COLO829 (cell line): ENCODE results near the gene SANBR.
A peak's percentile ranks its signal among the peaks of the same experiment; 100 is the strongest.
"Not testable (repeated sequence)": the region's sequence is repeated elsewhere in the genome, so short reads cannot be mapped to it uniquely, and the experiment has no call there.

Experiments used
- DNase-seq: peaks from one replicate; pipeline ENCODE4 v3.0.0; 2012; ENCODE audit warnings: low spot score

Gene SANBR

DNA sequence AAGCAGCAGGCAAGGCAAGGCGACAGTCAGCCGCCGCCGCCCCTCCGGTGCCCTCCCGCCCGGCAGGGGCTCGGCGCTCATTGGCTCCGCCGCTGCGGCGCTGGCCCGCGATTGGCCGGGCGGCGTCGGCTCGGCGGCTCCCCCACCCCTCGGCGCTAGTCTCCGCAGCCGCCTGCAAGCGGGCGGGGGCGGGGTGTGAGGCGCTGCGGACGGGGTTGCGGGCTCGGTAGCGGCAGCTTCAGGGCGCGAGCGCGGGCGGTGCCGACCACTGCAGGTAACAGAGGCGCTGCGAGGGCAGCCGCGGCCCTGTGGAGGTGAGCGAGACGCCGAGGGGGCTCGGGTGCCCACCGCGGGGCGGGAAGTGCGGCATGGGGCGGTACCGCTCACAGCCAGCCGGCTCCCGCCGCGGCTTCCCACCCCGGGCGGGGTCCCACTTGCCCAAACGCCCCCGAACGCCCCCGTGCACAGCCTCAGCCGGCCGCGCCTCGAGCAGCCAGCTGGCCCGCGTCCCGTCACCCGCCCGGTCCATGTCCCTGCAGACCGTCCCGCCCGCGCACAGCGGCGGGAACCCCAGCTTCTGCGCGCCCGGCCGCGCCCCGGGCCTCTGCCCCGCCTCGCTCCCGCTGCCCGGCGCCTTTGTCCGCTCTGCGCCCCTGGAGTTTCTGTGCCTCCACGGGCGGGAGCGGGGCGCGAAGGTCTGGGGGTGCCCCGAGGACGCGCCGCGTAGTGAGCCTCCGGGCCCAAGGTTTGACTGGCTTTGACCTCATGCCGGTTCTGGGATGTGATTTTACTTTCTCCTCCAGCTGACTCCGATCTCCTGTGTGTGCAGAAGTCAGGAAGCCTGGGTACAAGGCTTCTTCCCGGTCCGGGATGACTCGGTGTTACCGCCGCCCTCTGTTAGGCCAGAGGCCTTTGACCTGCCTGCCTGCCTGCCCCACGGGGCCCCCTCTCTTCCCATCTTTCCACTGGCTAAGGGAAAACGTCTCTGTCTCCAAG, at the start of gene SANBR:
Gene SANBR, plus strand, starts transcription at position 158 of the 996 bp plus-strand sequence. CDS start 4,480 bp downstream, outside the sequence.
- DNase-seq = peak; percentile 51

DNA sequence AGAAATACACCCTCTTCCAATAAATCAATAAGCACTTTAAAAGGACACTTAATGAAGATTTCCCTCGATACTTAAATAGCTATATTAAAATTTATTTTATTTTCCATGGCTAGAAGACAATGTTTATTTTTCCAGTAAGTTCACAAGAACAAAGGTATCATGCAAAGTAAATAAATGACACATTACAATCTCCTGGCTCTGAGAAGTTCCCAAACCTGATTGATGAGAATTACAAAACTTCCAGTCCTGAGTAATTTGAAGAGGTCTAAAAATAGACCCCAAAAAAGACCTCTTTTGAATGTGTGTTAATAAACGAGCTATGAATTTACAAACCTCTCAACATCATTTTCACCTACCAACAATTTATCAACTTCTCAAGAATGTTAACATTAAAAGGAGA, 49.7 kb upstream of the SANBR start:
- no peak for DNase-seq

DNA sequence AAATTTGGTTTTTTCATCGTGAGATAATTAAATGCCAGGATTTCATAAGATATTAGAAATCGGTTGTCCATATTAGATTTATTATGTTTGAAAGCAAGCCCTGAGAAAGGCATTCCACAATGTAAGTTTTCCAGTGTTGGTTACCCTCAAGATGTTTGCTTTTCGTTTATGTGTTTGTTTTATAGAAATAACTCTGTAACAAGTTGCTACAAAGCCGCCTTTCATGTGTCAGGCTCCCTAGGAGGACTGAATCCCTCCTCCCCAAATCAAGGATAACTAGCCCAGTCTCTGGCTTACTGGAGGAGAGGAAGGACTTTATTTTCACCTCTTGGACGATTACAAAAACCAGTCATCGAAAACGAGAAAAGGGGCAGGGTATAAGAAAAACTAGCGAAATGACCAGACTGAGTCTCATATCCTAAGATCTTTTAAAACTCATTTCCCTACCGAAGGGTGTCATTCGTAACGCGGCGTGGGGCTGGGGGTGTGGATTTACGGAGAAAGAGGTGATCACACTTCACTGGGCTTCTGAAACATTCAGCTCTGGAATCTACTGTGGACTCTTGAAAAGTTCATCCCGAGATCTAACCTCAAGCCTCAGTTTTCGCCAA, 49.2 kb upstream of the SANBR start:
- no peak for DNase-seq

DNA sequence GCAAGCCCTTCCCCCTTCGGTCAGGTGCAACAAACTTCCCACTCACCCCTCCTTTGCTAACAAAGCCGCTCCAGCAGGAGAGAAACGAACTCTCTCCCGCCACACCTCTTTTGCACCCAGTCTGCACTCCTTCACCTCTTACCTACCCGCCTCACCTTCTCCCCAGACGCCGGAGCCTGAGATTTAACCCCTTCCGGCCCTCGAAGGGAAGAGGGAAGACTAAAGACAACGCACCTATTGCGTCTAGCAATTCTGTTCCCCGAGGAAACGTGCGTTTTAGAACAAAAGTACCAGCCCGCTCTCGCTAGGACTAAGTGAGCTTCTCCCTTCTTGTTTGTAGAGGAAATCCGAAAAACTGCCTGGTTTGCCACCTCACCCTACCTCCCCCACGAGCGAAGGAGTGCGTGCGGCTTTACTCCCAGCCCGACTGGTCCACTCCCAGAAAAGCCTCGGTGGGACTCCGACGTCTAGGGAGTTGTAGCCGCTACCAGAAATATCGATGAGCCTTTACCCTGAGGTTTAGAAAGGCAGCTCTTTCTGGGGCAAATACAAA, 48.6 kb upstream of the SANBR start:
- DNase-seq = peak; percentile 64

DNA sequence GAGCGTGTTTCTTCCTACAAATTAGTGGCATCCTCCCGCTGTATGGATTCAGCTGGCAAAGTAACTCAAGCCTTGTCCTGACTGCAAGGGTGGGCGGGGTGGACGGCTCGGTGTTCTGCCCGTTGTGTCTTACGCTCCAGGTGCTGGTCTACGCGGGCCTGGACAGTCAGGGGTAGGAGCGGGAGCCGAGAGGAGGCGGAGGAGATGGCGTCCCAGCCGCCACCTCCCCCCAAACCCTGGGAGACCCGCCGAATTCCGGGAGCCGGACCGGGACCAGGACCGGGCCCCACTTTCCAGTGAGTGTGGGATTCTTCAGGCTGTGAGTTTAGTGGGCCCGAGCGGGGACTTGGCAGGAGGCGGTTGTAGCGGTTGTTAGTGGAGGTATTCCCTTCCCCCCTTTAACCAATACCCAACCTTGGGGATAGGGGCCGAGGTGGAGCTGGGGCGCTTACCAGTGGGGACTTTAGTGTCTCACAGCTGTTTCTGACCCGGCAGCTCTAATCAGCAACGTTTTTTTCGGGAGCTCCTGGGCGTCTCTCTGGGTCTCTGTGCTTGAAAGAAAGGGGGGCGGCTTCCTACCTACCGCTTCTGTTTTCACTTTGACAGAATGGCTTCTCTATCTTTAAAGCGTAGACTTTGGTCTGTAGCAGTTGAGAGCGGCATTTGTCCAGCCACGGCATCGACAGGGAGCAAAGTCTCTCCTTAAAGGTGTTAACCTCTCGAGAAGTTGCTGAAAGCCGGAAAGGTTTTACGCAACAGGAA, 47.9 kb upstream of the SANBR start, which contains the start of the genes PEX13 and PUS10:
Gene PEX13, plus strand, starts transcription at position 165 of the 762 bp plus-strand sequence. Its CDS starts 40 bp downstream, at position 205.
Gene PUS10, minus strand, starts transcription at position 700 of the 762 bp plus-strand sequence. CDS start 6,365 bp downstream, outside the sequence.
- DNase-seq = peak; percentile 67

DNA sequence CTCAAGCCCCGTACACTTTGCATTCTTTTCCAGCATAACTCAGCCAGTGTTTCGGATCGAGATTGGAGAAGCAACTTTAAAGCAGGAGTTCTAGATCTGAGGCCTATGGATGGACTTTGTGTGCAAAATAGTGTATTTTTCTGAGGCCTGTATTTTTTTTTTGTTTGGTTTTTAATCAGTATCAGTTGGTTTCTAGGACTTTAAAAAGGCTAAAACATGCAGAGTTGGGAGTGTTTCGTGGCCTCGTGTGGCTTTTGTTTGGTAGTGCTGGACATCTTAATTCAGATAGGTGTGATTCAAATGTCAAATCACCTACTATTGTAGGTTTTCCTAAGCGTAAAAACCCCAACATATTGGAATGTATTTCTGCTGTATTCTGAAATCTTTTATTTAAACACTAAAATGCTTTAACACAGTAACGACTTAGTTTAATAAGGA, 47.3 kb upstream of the SANBR start:
- DNase-seq = peak; percentile 28

DNA sequence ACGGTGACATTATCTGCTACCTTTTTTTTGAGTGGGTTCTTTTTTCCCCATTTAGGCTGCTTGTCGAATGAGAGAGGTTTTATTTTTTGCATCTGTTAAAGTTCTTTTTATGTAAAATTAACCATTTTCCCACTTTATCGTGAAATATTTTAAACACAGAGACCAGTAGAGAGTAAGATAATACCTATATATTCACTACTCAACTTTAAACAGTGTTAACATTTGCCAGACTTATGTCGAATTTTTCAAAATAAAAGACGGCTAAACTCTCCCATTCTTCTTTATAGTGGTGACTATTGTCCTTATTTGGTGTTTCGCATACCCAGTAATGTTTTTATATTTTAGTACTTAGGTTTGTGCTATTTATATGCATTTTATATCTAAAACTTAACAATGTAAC, 46.9 kb upstream of the SANBR start:
- DNase-seq = no peak

DNA sequence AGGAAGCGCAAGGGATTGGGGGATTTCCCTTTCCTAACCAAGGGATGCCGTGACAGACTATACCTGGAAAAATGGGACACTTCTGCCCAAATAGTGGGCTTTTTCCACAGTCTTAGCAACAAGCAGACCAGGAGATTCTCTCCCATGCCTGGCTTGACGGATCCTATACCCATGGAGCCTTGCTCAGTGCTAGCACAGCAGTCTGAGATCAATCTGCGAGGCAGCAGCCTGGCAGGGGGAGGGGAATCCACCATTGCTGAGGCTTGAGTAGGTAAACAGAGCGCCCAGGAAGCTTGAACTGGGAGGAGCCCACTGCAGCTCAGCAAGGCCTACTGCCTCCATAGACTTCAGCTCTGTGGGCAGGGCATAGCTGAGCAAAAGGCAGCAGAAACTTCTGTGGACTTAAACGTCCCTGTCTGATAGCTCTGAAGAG, 44.4 kb upstream of the SANBR start:
- no peak for DNase-seq

DNA sequence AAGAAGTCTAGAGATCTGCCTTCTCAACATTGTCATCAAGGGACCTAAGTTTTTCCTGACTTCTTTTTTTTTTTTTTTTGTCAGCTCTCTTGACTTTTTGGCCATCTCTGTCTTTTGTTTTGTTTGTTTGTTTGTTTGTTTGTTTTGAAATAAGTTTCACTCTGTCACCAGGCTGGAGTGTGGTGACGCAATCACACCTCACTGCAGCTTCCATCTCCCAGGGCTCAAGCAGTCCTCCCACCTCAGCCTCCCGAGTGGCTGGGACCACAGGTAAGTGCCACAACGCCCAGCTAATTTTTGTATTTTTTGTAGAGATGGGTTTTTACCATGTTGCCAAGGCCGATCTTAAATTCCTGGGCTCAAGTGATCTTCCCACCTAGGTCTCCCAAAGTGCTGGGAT, 42.0 kb upstream of the SANBR start:
- no peak for DNase-seq

DNA sequence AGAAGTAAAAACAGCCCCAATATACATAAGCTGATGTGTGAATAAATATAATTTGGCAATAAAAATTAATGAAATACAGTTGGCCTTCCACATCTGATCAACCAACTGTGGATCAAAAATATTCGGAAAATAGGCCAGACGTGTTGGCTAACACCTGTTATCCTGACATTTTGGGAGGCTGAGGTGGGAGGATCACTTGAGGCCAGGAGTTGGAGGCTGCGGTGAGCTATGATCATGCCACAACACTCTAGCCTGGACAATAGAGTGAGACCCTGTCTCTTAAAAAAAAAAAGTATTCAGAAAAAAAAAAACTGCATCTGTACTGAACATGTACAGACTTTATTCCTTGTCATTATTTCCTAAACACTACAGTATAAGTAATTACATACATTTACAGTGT, 36.1 kb upstream of the SANBR start:
- no peak for DNase-seq

DNA sequence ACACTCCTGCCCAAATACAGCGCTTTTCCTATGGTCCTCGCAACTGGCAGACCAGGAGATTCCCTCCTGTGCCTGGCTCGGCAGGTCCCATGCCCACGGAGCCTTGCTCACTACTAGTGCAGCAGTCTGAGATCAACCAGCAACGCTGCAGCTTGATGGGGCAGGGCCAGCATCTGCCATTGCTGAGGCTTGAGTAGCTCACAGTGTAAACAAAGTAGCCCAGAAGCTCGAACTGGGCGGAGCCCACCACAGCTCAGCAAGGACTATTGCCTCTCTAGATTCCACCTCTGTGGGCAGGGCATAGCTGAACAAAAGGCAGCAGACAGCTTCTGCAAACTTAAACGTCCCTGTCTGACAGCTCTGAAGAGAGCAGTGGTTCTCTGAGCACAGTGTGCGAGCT, 31.1 kb upstream of the SANBR start:
- not testable (repeated sequence) for DNase-seq

DNA sequence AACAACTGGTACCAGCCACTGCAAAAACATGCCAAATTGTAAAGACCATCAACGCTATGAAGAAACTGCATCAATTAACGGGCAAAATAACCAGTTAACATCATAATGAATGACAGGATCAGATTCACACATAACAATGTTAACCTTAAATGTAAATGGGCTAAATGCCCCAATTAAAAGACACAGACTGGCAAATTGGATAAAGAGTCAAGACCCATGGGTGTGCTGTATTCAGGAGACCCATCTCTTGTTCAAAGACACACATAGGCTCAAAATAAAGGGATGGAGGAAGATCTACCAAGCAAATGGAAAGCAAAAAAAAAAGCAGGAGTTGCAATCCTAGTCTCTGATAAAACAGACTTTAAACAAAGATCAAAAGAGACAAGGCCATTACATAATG, 29.0 kb upstream of the SANBR start:
- DNase-seq = not testable (repeated sequence)

DNA sequence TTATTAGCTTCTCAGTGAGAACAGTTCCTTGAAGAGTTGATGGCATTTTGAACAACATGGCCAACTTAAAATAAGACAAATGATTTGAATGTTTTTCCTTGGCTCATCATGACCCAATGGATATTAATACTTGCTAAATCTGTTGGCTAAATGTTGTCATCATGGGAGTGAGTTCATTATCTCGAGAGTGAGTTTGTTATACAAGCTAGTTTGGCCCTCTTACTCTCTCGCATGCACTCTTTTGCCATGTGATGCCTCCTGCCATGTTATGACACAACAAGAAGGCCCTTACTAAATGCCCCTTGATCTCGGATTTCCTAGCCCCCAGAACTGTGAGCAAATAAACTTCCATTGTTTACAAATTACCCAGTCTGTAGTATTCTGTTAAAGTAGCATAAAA, 22.9 kb upstream of the SANBR start:
- DNase-seq = no peak

DNA sequence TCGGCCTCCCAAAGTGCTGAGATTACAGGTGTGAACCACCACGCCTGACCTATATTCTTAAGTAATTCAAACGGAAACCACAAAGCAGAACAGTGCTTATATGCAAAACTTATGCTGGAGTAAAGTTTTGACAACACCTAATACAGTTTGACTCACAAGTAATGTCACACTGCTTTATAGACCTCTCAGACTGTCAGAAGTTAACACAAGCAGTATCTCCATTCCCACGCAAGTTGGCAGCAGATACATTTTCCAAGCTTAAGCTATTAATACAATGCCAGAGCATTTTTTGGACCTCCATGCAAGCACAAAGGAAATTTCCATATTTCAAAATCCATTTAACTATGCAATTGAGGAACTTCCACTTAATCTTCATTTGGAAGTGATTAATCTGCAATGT, 21.0 kb upstream of the SANBR start:
- no peak for DNase-seq

DNA sequence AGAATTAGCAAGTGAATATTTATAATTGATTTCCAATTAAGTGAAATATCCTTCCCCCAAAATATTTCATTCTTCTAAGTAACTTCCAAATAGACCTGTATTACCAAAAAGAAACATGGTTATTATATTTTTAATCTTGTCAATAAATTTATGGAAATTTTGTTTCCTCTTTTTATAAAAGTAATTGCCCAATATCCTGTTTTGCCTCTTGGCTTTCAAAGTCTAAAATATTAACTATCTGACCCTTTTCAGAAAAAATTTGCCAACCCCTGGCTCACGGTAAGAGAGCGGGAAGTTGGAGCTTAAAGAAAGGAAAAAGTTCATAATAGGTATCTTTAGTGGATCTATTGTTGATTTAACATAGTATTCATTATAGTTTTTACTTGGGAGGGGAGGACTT, 20.4 kb upstream of the SANBR start:
- DNase-seq = no peak

DNA sequence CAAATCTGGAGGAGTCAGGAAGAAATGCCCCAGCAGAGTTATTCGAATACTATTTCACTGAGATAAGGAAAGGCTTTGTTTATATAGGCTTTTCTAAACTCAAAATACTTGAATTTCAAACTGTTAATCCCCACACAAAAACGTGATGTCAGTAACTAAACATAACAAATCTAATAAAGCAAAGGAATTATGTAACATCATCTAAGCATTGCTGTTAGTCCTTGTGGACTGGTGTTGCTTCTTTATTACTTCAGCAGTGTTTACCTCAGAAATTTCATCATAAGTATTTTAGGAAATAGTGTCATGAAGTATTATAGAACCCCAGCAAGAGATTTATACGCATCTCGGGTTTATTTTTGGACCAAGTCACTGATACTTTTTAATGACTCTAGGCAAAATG, 19.7 kb upstream of the SANBR start:
- no peak for DNase-seq

DNA sequence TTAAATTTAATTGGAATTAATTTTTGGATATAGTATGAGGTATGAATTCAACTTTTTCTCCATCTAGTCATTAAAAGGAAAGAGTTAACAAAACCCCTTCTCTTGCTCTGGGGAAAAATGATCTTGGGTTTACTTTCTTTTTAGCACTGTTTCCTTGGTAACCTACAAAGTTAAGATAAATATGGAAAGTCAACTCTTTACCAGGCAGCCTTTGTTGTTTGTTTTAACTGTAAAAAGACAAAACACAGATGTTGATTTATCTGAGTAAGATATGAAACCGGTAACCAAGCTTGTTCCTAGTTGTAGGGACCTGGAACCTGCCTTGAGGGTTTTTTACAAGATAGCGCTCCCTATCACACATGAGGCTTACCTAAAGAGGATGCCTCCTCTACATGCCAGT, 10.1 kb upstream of the SANBR start:
- DNase-seq = no peak

DNA sequence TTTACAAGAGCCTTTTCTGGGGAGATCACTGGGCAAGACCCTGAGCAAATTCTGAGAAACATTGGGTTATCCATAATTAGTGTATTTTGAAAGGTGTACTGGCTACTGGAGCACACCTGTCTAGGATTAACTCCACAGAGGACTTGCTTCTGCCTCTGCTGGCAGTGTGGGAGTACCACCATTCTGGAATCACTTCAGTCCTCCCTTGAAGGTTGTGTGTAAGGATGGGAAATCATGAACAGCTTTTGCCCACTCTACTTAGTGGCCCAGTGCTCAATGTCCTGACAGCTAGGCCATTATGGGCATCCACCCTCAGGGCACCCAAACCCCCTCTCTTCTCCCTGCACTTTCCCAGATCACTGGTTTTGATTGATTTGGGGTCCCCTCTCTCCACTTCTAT, 8.1 kb upstream of the SANBR start:
- DNase-seq = no peak

DNA sequence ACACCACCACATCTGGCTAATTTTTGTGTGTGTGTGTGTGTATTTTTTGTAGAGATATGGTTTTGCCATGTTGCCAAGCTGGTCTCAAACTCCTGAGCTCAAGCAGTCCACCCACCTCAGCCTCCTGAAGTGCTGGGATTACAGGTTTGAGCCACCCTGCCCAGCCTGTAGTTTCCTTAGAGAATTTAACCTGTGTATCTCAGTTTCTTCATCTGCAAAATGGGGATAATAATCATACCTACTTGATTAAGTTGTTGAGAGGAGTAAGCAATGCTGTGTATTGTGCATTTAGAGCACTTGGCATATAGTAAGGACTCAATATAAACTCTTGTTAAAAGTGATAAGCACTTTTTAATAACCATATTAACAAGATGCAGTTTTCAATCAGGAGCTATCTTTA, 6.3 kb upstream of the SANBR start:
- no peak for DNase-seq

DNA sequence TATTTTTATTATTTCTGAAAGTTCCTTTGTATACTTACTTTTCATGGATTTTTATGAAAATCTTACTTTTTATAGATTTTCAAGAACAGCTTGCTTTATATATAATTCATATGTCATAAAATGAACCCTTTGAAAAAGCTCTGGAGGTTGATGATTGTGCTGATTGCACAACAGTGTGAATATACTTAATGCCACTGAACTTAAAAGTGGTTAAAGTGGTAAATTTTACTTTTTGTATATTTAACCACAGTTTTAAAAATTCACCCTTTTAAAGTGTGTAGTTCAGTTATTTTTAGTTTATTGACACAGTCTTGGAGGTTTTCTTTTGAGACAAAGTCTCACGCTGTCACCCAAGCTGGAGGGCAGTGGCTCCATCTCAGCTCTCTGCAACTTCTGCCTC, 8.4 kb downstream of the SANBR start:
- no peak for DNase-seq

DNA sequence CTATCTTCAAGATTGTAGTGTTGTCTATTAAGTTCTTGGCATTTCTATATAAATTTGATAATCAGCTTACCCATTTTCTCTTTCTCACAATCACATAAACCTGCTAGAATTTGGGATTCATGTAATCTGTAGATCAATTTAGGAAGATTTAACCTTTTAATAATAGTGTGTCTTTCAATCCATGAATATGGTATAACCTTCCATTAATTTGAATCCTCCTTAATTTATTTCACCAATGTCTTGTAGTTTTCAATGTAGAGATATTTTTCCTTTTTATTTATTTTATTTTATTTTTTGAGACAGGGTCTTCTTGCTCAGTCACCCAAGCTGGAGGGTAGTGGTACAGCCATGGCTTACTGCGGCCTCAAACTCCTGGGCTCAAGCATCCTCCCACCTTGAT, 20.2 kb downstream of the SANBR start:
- DNase-seq = no peak

DNA sequence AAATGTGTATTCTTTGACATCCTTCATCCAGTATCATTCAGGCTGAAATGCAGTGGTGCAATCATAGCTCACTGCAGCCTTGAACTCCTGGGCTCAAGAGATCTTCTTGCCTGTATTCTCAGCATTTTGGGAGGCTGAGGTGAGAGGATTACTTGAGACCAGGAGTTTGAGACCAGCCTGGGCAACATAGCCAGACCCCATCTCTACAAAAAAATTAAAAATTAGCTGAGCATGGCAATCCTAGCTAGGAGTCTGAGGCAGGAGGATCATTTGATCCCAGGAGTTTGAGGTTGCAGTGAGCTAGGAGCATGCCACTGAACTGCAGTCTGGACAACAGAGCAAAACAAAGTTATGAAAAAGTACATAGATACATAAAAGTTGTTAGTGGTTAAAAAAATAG, 24.1 kb downstream of the SANBR start:
- no peak for DNase-seq
